Measurements from ENCODE around the gene P2RX6.

The P2RX6 gene

GRCh38 chr22:20979940-20980453 lies 35.0 kb upstream of the P2RX6 start:
- no peak for DNase-seq (ENCODE audit: low read depth in 2 of 2)

- DNase-seq (ENCODE audit: low read depth in 2 of 2): no peak
Observed at GRCh38 chr22:20980523-20980922, 34.4 kb upstream of the P2RX6 start.

- DNase-seq (ENCODE audit: low read depth in 2 of 2): no peak
Observed at GRCh38 chr22:20980938-20981722, 33.8 kb upstream of the P2RX6 start.

GRCh38 chr22:20981787-20982562 lies 33.0 kb upstream of the P2RX6 start, which contains the start of gene LZTR1:
TSS of gene LZTR1 (plus strand) at chr22:20982297. CDS start at chr22:20982372, 75 bp downstream.
- peak; percentile 58 to 59 for DNase-seq (ENCODE audit: low read depth in 2 of 2)

- no peak for DNase-seq (ENCODE audit: low read depth in 2 of 2)
Observed at GRCh38 chr22:20982563-20982882, 32.4 kb upstream of the P2RX6 start.

- no peak for DNase-seq (ENCODE audit: low read depth in 2 of 2)
Observed at GRCh38 chr22:20983081-20983771, 31.7 kb upstream of the P2RX6 start.

- no peak for DNase-seq (ENCODE audit: low read depth in 2 of 2)
Observed at GRCh38 chr22:20985720-20986119, 29.2 kb upstream of the P2RX6 start.

- no peak for DNase-seq (ENCODE audit: low read depth in 2 of 2)
Observed at GRCh38 chr22:20986365-20986764, 28.6 kb upstream of the P2RX6 start.

- no peak for DNase-seq (ENCODE audit: low read depth in 2 of 2)
Observed at GRCh38 chr22:20987375-20987774, 27.6 kb upstream of the P2RX6 start.

GRCh38 chr22:20988573-20989322 lies 26.2 kb upstream of the P2RX6 start:
- DNase-seq (ENCODE audit: low read depth in 2 of 2): no peak

GRCh38 chr22:20989323-20990138 lies 25.4 kb upstream of the P2RX6 start:
- no peak for DNase-seq (ENCODE audit: low read depth in 2 of 2)

GRCh38 chr22:20990184-20991180 lies 24.5 kb upstream of the P2RX6 start:
- no peak for DNase-seq (ENCODE audit: low read depth in 2 of 2)

GRCh38 chr22:20991252-20992055 lies 23.5 kb upstream of the P2RX6 start:
- no peak for DNase-seq (ENCODE audit: low read depth in 2 of 2)

- DNase-seq (ENCODE audit: low read depth in 2 of 2): no peak
Observed at GRCh38 chr22:20992056-20992442, 22.9 kb upstream of the P2RX6 start.

- DNase-seq (ENCODE audit: low read depth in 2 of 2): no peak
Observed at GRCh38 chr22:20992456-20993303, 22.3 kb upstream of the P2RX6 start.

GRCh38 chr22:20993304-20994127 lies 21.4 kb upstream of the P2RX6 start:
- no peak for DNase-seq (ENCODE audit: low read depth in 2 of 2)

Measured in activated CD4-positive, alpha-beta T cell treated with anti-CD3 and anti-CD28 coated beads for 24 hours (primary cell).